NCI-H1436 treated with DMSO at 0.1 percent for 48 hours (cell line): ENCODE results near the gene DIS3L2.
"Not testable (repeated sequence)": the region's sequence is repeated elsewhere in the genome, so short reads cannot be mapped to it uniquely, and the experiment has no call there.

Experiments
- DNase-seq: peaks from one replicate; lab custom pipeline; 2025; lab: John Stamatoyannopoulos, UW

DIS3L2 gene

DNA sequence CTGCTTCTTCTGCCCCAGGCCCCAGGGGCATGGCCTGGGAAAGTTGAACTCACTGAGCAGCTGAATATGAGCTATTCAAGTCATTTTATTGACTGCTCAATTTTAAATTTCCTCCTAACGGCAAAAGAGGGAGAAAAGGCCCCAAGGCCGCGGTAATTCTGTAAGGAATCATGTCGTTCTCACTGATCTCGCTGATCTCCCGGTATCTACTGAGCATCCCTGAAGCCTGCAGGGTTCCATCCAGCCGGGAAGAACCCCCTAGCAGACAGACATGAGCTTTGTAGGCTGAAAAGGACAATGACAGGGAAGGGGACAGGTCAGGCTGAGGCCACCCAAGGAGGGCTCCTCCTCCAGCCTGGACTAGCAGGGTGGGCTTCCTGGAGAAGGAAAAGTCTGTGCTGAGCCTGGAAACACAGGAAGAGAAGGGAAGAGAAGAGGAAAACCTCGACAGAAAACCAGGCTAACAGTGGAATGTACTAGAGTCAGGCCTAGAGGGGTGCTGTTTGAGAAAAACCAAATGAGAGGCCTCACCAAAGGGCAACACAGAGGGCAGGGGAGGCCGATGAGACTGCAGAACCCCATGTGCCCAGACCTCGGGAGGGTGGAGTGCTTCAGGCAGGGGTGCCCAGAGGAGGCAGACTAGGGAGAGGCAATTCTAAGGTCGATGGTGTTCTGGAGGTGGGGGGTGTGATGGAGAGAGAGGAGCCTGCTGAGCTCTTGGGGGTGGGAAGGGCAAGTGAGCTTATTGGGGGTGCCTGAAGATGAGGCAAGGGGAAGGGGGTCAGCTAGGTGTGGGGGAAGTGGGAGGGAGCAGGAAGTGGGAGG is 32.4 kb upstream of the DIS3L2 start:
- DNase-seq: no peak

DNA sequence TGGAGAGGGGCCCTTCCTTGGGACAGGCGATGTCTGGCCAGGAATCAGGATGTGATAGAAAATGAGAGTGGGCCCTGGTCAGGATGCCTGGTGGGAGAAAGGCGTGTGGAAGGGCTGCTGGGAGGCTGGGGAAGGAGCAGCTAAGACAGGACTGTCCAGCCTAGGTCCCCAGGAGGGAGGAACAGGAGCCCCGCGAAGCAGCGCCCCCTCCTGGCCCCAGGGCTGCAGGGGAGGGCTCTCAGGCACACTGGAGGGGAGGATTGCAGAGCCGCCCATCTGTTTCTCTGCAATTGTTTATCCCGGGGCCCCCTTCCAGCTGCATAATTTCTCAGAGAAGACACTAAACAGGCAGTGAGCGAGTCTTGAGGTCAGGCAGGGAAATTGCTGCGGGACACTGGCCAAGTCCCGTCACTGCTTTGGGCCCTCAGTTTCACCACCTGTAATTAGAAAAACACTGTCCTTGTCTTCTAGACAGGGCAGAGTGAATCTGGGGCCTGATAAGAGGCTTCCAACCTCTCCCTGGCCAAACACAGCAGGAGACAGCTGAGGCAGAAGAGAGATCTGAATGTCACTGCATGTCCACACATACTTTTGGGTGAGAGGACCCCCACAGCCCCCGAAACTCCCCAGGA is 31.4 kb upstream of the DIS3L2 start:
- no peak for DNase-seq

DNA sequence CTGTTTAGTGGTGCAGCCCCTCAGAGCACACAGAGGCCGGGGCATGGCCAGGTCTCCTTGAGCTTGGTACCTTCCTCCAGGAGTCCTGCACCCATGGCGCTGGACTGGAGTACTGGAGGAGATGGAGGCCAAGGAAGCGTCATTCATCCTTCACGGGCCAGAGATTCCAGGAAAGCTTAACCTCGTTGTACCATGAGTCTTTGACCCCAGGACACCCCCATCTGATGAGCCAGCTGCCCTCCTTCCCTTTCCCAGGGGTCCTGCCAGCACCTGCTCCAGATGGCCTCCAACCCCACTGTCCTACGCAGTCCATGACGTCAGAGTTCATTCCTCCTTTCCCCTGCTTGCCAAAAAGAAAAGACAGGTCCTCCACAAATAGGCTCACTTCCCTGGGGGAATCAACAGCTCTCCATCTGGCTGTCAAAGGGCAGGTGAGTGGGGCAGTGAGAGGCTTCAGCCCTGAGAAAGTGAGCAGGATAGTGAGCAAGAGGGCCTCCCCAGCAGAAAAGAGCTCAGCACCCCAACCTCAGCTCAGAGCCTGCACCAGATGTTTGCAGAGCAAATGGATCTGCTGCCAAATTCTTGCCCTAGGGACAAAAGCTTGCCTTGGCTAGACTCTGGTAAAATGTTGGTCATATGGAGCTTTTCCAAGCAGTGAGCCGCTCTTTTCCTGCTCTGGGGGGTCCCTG is 30.8 kb upstream of the DIS3L2 start:
- no peak for DNase-seq

DNA sequence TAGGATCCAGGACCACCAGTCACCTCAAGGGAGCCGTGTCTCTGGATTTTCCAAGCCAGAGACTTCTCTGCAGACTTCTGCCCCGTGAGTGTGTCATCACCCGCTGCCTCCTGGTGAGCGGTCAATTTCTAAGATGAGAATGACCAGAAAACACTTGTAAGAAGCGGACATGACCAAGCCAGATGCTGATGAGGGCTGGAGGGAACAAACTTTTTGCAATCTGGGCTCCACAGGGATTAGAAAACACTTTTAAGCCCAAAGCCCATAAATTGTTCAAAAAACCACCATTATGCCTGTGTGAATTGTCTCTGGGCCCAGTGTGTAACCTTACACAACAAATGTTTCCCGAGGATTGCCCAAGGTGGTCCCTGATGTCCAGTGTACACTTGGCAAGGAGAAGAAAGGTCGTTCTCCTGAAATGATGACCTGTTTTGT is 30.0 kb upstream of the DIS3L2 start:
- DNase-seq: no peak

DNA sequence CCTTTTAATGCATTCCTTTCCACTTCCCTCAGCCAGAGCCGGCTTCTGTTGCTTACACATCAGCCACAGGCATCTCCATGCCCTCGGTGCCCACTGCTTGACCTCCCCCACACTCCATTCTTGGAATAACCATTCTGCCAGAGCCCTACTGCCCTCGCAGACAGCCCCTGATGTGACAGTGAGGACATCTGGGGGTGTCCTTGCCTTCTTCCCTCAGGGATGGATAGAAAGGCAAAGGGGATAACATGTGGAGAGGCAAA is 28.9 kb upstream of the DIS3L2 start:
- DNase-seq: no peak

DNA sequence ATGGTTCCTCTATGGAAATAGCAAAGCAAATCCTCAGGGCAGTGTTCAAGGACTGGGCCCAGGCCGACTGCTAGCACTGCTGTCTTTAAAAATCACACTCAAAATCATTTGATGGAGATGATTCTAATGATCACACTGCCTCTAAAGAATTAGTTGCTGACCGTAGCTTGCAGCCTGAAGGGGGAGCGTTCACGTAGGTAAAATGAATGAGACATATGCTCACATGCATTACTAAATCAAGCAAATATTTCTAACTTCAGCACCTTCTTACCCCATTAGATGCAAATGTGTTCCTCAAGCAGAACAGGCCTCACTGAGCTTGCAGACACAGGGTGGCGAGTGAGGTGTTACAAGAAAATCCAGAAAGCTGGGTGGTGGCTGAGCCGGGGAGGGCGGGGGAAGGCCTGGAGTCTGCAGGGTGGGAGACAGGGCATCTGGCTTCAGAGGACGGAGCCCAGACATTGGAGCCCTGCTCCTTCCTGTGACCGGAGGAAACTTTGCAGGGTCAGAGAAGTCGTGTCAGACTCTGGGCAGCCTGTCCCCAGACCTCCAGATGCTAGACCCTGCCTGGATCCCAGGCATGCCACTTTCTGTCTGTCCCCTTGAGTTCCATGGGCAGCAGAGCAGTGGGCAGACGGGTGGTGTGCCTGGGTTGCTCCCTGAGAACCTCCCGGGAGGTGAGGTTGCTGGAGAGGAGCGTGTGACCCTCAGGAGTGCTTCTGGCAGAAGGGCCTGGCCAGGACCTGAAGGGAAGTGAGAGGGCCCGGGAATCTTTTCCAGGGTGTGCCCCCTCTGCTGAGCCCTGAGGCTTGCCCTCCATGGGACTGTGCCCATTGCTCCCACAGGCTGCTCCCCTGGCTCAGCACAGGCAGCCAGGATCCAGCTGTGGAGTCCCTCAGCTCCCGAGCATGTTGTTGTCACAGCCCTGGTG is 28.3 kb upstream of the DIS3L2 start:
- DNase-seq: no peak

DNA sequence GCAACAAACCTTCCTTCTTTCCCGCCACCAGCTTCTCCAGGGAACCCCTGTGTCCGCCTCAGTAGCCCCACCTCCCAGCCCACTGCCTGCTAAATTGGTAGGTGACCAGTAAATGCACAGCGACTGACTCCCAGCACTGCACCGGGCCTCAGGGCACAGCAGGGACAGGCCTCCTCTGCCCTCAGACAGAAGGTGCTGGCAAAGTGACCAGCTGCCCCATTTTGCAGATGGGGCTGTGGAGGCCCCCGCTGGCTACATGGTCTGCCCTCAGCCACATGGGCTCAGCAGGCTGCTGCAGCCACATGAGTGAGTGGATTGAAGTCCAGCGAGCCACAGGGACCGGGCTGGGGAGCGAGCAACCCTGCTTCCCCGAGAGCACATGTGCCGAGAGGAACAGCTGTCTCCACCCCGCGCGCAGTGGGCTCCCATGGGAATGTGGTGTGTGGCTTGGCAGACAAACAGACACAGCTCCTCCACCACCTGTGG is 27.6 kb upstream of the DIS3L2 start:
- no peak for DNase-seq

DNA sequence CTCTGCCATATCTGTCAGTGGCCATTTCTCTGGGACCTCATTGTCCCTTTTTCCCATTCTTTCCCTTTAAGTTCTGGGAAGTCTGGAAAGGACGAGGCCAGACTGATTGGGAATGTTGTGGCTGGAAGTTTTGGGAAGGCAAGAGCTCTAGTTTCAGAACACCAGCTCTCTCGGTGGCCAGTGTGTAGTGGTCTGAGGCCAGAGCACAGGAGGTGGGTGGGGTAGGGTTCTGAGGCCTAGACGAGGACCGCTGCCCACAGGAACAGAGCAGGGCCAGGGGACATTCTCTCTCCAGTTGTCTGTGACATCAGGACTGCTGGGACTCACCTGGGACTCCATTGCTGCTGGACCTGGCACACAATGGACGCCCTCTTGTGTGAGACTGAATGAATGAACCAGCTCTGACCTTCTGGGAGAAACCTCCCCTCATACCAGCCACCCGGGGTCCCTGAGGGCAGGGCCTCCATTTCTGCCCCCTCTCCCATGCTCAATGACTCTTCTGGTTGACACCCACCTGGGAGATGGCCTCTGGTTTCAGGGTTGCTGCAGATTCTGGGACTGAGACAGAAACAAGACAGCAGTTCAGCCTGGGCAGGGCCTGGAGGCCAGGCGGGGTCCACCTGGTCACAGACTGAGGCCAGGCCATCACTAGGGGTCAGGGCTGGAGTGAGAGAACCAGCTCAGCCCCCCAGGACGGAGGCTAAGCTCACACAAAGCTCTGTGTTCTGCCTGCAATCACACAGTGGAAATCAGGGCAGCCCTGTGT is 26.9 kb upstream of the DIS3L2 start:
- DNase-seq: no peak

DNA sequence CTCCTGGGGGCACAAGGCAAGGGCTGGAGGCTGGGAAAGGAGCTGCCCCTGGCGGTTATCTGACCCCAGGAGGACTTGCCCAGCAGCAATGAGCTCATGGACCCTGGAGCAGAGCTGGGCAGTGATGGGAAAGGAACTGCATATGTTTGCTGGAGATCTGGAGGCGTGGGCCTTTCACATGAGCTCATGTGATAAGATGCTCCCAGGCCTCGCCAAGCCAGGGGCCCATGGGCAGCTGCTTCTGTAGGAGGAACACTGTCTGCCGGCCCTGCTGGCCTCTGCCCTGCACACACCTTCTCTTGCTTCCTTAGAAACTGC is 26.3 kb upstream of the DIS3L2 start:
- no peak for DNase-seq

DNA sequence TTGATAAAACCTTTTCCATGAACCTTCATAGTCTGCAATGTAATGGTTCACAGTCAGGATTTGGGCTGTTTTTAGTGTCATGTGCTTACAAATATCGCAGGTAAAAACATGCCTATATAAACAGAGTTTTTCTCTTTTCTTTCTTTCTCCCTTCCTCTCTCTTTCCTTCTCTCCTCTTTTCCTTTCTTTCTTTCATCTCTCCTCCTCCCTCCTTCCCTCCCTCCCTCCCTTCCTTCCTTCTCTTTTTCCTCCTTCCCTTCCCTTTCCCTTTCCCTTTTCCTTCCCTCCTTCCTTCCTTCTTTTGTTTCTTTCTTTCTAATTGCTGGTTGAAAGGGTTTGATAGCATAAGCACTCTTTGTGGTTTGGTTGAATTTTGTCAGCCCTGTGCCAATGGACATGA is 25.7 kb upstream of the DIS3L2 start:
- DNase-seq: no peak

DNA sequence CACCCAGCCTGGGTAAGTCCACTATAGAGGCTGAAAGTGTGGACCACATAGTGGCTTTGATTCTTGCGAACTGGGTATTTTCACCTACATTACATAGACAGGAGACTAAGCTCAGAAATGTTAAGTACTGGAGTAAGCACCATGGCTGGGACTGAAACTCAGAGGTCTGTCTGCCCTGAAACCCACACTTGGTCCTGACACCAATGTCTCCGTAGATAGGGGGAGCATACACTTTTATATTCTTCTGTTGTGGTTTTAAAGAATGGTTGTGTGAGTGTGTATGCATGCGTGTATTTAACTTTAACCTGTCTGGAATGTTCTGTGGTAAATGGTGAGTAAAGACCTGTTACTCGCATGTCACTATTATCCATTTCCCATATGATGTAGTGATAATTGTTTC is 25.0 kb upstream of the DIS3L2 start:
- no peak for DNase-seq

DNA sequence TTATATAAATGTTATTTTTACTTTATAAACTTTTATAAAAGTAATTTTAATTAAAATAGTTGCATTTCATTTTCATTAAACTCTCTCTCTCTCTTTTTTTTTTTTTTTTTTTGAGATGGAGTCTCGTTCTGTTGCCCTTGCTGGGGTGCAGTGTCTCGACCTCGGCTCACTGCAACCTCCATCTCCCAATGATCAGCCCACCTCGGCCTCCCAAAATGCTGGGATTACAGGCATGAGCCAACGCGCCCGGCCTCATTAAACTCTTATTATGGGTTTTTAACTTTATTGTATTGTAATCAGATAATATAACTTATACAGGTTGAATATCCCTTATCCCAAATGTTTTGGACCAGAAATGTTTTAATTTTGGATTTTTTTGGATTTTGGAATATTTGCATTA is 24.5 kb upstream of the DIS3L2 start:
- no peak for DNase-seq

DNA sequence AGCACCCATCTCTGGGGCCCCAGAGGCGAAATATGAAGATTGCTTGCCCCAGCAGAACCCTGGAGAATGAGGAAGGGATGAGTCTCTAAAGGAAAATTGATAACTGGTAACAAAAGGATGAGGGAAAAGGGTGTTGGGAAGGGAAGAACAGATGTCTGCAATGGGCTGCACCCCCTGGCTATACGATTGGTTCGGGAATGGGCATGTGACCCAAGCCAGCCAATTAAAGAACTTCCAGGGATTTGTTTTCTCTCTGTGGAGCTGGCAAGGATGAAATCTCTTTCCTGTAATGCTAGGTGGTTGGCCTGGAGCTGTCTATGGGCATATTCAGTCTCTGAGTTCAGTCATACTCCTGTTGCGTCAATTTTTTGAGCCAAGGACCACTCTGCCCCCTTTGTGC is 22.5 kb upstream of the DIS3L2 start:
- no peak for DNase-seq

DNA sequence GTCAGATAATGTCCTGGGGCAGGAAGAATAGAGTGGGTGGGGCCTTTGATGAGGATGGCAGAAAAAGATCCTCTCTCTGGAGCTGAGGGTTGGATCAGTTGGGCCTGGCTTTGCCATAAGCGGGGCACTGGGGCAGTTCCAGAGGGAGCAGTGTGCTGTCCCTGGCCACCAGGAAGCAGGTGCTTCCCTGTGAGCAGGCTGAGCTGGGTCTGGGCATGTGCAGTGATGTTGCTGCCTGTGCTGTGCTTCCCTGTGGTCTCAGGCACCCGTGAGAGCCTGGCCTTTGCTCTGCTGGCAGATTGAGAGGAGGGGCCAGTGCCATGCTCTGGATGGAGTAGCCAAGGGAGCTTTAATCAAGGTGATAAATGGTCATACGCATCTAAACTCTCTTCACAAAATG is 20.7 kb upstream of the DIS3L2 start:
- DNase-seq: no peak

DNA sequence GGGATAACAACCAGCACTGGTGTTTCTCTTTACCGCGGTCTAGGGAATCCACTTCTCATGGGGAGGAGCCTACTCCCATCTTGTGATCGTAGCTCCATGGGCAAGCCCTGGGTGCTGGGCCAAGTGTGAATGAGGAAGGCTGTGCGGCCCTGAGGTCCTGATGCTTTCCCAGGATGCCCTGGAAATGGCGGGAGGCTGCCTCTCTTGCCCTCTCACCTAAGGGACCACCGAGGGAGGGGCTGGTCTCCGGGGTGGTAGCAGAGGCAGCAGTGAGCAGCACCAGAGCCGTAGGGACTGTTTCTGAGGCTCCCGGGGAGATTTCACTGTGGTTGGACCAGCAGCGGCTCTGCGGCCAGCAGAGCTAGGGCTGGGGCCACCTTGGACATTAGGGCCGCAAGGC is 19.8 kb upstream of the DIS3L2 start:
- DNase-seq: no peak

DNA sequence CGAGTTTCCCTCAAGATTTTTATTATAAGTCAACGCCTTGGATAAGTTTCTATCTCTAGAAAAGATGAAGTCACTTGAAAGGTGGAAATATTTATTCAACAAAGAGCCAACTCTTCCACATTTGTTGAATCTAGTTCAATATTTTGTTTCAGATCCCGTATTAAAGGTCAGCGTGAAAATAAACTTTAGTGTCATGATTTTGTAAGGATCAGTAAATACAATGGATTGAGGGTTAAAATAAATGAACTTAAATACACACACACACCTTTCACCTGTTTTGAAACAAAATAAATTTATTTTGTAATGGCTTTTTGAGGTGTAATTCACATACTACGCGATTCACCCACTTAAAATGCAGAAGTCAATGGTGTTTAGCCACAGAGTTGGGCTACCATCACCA is 19.3 kb upstream of the DIS3L2 start:
- no peak for DNase-seq

DNA sequence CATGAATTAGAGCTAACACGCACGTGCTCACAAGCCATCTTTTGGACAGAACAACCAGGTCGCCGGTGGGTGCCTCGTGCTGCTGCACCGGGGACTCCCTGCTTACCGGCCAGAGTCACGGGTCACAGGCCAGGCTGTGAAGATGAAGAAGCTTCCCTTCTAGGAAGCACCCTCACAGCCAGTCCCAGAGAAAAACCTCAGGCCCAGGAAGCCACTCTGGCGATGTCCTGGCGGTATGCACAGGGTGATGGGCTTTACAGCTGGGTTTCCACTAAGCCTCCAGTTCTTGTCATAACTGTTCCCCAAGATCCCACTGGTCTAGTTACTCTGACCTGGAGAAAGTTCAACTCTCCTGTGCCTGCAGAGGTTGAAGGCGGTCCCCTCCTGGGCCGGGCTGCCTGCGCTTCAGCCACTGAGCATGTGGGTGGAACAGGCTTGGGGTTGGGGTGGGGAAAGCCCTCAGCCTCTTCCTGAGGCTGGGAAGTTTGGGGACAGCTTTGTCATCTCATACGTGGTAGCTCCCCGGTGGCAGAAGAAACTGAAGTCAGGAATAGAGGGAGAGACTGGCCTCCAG is 15.2 kb upstream of the DIS3L2 start:
- no peak for DNase-seq

DNA sequence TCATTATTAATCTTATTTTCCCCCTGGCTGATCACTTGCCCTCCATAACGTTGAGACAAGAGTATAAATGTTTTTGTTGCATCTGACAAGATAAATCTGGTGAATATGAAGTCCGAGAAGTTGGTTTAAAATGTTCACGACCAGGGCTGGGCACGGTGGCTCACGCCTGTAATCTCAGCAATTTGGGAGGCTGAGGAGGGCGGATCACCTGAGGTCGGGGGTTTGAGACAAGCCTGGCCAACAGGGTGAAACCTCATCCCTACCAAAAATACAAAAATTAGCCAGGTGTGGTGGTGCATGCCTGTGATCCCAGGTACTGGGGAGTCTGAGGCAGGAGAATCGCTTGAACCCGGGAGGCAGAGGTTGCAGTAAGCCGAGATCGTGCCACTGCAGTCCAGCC is 14.4 kb upstream of the DIS3L2 start:
- DNase-seq: not testable (repeated sequence)

DNA sequence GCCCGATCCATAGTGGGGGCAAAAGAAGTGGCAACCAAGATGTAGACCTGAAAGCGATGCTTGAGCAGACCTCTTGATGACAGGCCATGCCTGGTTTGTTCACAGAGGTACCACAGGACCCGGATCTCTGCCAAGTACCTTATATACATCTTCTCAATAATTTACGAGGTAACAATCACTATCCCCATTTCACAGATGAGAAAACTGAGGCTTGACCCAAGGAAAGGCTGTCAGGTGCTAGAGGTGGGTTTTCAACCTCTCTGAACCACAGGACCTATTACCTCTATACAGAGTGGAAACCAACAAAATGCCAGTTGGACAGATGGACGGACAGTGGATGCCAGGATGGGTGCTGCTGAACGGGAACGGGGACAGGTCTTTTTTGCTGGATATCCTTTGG is 13.8 kb upstream of the DIS3L2 start:
- no peak for DNase-seq

DNA sequence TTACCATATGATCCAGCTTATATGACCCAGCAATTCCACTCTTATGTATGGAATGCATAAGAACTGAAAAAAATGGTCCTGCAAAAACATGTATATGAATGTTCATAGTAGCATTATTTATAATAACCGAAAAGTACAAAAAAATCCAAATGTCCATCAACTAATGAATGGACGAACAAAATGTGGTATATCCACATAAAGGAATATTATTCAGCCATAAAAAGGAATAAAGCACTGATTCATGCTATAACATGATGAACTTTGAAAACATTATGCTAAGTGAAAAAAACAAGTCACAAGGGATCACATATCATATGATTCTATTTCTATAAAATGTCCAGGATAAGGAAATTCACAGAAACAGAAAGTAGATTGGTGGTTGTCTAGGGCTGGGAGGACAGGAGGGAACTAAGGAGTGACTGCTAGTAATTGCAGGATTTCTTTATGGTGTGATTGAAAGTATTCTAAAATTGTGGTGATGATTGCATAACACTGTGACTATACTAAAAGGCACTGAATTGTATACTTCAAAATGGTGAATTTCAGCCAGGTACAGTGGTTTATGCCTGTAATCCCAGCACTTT is 10.0 kb upstream of the DIS3L2 start:
- no peak for DNase-seq
